OCI-LY1 (cell line): Measurements from ENCODE around the gene MED1.

Experiments used
- H2AFZ ChIP-seq: fragments of 200-600 bp; sonication (generic), shearing (Covaris generic); 2 replicates; pipeline ENCODE4 v1.6.0; 2014; ENCODE audit warnings: antibody characterized with exemption, mild to moderate bottlenecking, low read length
- H3F3A ChIP-seq: fragments of 200-600 bp; sonication (generic), shearing (Covaris generic); 2 replicates; pipeline ENCODE4 v1.6.0; 2014; ENCODE audit warnings: mild to moderate bottlenecking, antibody characterized with exemption, low read length, moderate library complexity; ENCODE audit not compliant: insufficient read depth
- H3K27ac ChIP-seq: fragments of 200-600 bp; sonication (generic); 2 replicates; pipeline ENCODE4 v1.5.1; 2014; ENCODE audit warnings: low read length, mixed run types, mild to moderate bottlenecking, low read depth; ENCODE audit not compliant: poor library complexity, severe bottlenecking
- H3K27me3 ChIP-seq: fragments of 200-600 bp; sonication (generic); 2 replicates; pipeline ENCODE4 v1.6.0; 2014; ENCODE audit warnings: antibody characterized with exemption, mild to moderate bottlenecking, low read length, moderate library complexity; ENCODE audit not compliant: insufficient read depth
- H3K36me3 ChIP-seq: fragments of 200-600 bp; sonication (generic); 2 replicates; pipeline ENCODE4 v1.6.1; 2014; ENCODE audit warnings: mild to moderate bottlenecking, antibody characterized with exemption, low read length, moderate library complexity, mixed read lengths; ENCODE audit not compliant: insufficient read depth
- H3K4me1 ChIP-seq: fragments of 200-600 bp; sonication (generic); 2 replicates; pipeline ENCODE4 v1.5.1; 2014; ENCODE audit warnings: mild to moderate bottlenecking, low read length, moderate library complexity; ENCODE audit not compliant: insufficient read depth, severe bottlenecking
- H3K4me2 ChIP-seq: fragments of 200-600 bp; sonication (generic), shearing (Covaris generic); 2 replicates; pipeline ENCODE4 v1.6.1; 2014; ENCODE audit warnings: low read length
- H3K4me3 ChIP-seq: fragments of 200-600 bp; sonication (generic); 2 replicates; pipeline ENCODE4 v1.5.1; 2014; ENCODE audit warnings: low read length, low read depth, mild to moderate bottlenecking, mixed read lengths; ENCODE audit not compliant: poor library complexity, severe bottlenecking
- H3K79me2 ChIP-seq: fragments of 200-600 bp; shearing (Covaris generic); 2 replicates; pipeline ENCODE4 v1.6.1; 2016; ENCODE audit warnings: mixed run types, low read length, mixed read lengths; ENCODE audit not compliant: insufficient read depth
- H3K9ac ChIP-seq: fragments of 200-600 bp; sonication (generic), shearing (Covaris generic); 2 replicates; pipeline ENCODE4 v1.6.1; 2014; ENCODE audit warnings: mild to moderate bottlenecking, low read length, mixed read lengths
- H3K9me2 ChIP-seq: fragments of 200-600 bp; sonication (generic), shearing (Covaris generic); 2 replicates; pipeline ENCODE4 v1.6.1; 2014; ENCODE audit warnings: low read depth, mild to moderate bottlenecking, low read length, mixed read lengths
- H3K9me3 ChIP-seq: fragments of 200-600 bp; shearing (Covaris generic); 2 replicates; pipeline ENCODE4 v1.6.1; 2014; ENCODE audit warnings: low read length, mixed read lengths
- H4K20me1 ChIP-seq: fragments of 200-600 bp; sonication (generic), shearing (Covaris generic); 2 replicates; pipeline ENCODE4 v1.6.0; 2016; ENCODE audit warnings: mild to moderate bottlenecking, low read length; ENCODE audit not compliant: insufficient read depth
- CTCF ChIP-seq: fragments of 200-600 bp; sonication (generic), shearing (Covaris generic); IDR thresholded peaks from 2 replicates; pipeline ENCODE4 v1.5.1; 2017; ENCODE audit warnings: mild to moderate bottlenecking, antibody characterized with exemption, low read length, moderate library complexity, mixed read lengths
- EZH2 ChIP-seq: fragments of 200-600 bp; sonication (generic), shearing (Covaris generic); IDR thresholded peaks from 2 replicates; pipeline ENCODE4 v1.8.0; 2017; ENCODE audit warnings: borderline replicate concordance, mixed run types, mild to moderate bottlenecking, antibody characterized with exemption, low read length, moderate library complexity, mixed read lengths

The MED1 gene

GRCh38 chr17:39401412-39402243 lies 49.4 kb downstream of the MED1 start, which contains the start of gene FBXL20:
TSS of gene FBXL20 (minus strand) at chr17:39401626. CDS start at chr17:39401402, 224 bp downstream.
- H3K4me3 ChIP-seq: peak within 1 kb of the TSS; percentile 73
- H3K27ac ChIP-seq: peak within 1 kb of the TSS; percentile 38
- 0 out of 2 replicates have a peak, but pooled peaks cover 3% of the 10 kb centered on the region for H3F3A ChIP-seq
- TF ChIP-seq CTCF (no peak), EZH2 (no peak)
- H3K4me2 ChIP-seq: peak within 1 kb of the TSS; percentile 75
- no peaks in the 10 kb centered on the region for H3K27me3 ChIP-seq
- H4K20me1 ChIP-seq: no peaks in the 10 kb centered on the region
- H3K79me2 ChIP-seq: peaks cover 17% of the 10 kb centered on the region; the same call in 1 of the 2 replicates
- H3K9ac ChIP-seq: peak within 1 kb of the TSS; percentile 63
- 0 out of 2 replicates have a peak within 1 kb of the TSS, but pooled peaks have one; percentile 3 for H2AFZ ChIP-seq
- peaks cover 18% of the 10 kb centered on the region for H3K4me1 ChIP-seq
- H3K9me3 ChIP-seq: no peaks in the 10 kb centered on the region
- H3K9me2 ChIP-seq: no peaks in the 10 kb centered on the region
- peaks cover 13% of the 10 kb centered on the region; the same call in 1 of the 2 replicates for H3K36me3 ChIP-seq

- Histone ChIP-seq H3K27me3 (no peaks in the 10 kb centered on the region), H3K9me2 (no peaks in the 10 kb centered on the region), H3K9ac (peak overlapping the region; percentile 63), H3K27ac (no peak overlapping the region), H2AFZ (no peak overlapping the region), H3K9me3 (no peaks in the 10 kb centered on the region), H3K36me3 (peaks cover 5% of the 10 kb centered on the region; the same call in 1 of the 2 replicates), H4K20me1 (no peaks in the 10 kb centered on the region), H3K4me1 (peaks cover 18% of the 10 kb centered on the region), H3K79me2 (peaks cover 17% of the 10 kb centered on the region; the same call in 1 of the 2 replicates), H3F3A (0 out of 2 replicates have a peak, but pooled peaks cover 3% of the 10 kb centered on the region), H3K4me3 (peak overlapping the region; percentile 73), H3K4me2 (peak overlapping the region; percentile 75)
- TF ChIP-seq EZH2 (no peak), CTCF (no peak)
Observed at GRCh38 chr17:39400547-39401411, 50.3 kb downstream of the MED1 start.

GRCh38 chr17:39399791-39400190 lies 51.3 kb downstream of the MED1 start:
- H3K27me3 ChIP-seq: no peaks in the 10 kb centered on the region
- H3K36me3 ChIP-seq: no peaks in the 10 kb centered on the region
- 0 out of 2 replicates have a peak, but pooled peaks cover 3% of the 10 kb centered on the region for H3F3A ChIP-seq
- TF ChIP-seq EZH2 (no peak), CTCF (no peak)
- H3K4me1 ChIP-seq: peaks cover 18% of the 10 kb centered on the region
- H4K20me1 ChIP-seq: no peaks in the 10 kb centered on the region
- peaks cover 17% of the 10 kb centered on the region; the same call in 1 of the 2 replicates for H3K79me2 ChIP-seq
- no peaks in the 10 kb centered on the region for H3K9me3 ChIP-seq
- H3K9me2 ChIP-seq: no peaks in the 10 kb centered on the region
- H3K27ac ChIP-seq: no peak overlapping the region
- H2AFZ ChIP-seq: no peak overlapping the region
- H3K4me2 ChIP-seq: peak overlapping the region; percentile 75
- H3K9ac ChIP-seq: peak overlapping the region; percentile 16; the same call in 1 of the 2 replicates
- peak overlapping the region; percentile 73 for H3K4me3 ChIP-seq
